Right forelimb (tissue), 1 donor: ENCODE measurements around the gene CLSTN1.

ENCODE experiments used
- DNase-seq: peaks from one replicate; pipeline ENCODE4 v3.0.0-alpha.2; 2018

The CLSTN1 gene

DNA sequence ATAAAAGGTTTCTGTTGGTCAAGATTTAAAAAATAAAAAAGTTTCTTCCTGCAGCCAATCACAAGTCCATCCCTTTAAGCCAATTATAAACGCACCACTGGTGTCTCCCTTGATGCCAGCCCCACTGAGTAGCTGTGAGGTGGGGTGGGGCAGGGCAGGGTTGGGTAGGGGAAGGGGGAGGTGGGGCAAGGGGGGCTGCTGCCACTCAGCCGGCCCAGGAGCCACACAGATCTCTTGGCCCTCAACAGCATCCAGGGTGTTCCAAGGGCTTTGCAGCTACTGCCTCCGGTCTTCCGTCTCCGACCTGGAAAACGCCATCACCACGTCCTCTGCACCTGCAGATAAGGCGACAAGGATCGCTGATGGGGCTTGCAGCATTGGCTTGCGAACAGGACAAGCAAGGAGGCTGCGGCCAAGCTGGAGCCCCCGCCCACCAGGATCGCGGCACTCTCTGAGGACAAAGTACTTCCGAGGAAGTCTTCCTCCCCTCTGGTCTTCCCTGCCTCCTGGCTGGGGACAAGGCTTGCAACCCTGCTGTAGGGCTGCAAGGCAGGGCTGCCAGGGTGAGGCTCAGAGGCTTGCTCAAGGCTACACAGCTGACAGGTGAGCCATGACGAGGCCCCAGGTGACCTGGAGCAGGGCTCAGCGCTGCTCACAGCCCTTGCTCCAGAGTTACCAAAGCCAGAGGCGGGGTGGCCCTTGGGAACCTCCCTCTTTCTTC is 26.8 kb upstream of the CLSTN1 start:
- no peak for DNase-seq

DNA sequence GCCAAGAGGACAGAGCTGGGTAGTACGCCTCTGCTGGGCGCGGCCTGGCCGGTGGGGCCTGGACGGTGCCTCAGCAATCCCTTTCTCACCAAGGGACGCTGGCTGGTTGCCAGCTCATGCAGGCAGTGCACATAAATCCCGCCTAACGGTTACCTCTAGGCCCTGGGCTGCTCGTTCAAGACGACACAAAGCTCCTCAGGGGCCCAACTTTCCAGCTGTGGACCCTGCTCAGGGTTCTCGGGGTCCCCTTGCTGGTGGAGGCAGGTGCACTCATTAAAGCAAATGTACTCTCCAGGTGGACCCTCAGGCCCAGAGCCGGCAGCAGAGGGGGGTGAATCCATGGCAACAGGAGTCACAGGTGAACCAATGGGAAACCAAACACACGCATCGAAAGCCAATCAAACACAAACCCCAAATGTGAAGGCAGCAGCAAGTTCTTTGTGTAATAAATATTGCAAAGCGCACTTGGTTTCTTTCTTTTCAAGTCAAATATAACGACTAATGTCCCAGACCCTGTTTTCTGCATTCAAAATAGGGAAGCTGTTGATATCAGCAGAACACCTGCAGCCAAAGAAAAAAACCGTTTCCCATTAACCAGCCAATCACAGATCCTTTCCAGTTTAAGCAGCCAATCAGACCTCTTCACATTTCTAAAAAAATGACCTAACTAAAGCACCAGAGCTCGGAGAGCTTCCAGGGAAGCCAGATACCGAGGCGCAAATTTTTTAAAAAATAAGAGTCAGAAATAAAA is 26.1 kb upstream of the CLSTN1 start:
- DNase-seq, result no peak

DNA sequence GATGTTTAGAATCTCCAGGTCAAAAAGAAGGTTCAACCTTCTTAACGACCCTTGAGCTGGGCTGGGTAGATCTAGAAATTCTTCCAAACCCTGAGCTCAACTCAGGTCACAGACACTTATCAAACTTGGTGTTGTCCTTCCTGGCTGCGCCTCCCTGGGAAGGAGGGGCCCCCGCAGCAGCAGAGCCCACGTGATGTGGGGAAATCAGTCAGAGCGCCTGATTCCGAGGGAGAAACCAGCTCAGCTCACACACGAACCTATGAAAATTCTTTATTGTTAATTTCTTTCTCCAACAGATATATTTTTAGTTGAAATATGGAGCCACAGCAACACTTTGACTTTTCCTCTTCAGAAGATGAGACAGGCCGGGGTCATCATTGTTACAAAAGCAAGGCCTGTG is 24.3 kb upstream of the CLSTN1 start:
- no peak for DNase-seq

GRCh38 chr1:9847269-9847668 is 23.5 kb upstream of the CLSTN1 start:
- DNase-seq, result no peak

GRCh38 chr1:9846611-9847171 is 22.9 kb upstream of the CLSTN1 start:
- no peak for DNase-seq

DNA sequence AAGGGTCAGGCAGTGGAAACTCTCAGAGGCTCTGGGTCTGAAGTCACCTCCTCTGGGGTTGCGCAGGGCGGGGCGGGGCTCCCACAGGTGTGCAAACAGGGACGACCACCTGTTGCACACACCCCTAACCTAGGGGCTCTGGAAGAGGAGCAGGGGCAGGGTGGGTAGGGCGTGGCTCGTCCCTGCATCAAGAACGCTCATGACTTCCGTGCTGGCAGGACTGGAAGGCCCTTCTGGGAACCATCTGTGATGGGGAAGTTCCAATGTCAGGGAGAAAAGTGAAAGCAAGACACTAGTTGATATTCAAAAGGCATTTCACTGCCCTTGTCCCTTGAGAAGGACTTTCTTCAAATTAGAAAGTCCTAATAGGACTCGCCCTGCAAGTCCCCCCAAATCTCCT is 22.1 kb upstream of the CLSTN1 start:
- DNase-seq, result no peak

DNA sequence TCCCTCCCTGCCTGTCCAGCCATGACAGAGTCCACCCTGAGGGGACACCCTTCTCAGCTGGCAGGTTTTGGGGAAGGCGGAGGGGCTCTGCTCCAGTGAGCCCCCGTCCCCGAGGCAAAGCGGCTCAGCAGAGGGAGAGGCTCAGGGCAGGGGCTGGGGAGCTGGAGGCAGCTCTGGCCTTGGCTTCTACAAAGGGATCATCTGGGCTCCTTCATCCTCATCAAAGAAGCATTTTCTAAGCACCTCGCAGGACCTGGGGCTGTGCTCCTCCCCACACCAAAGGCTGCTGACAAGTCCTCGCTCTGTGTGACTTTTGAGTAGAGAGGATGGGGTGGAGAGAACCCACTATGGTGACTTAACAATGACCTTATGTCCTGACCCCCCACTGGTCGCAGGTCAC is 21.0 kb upstream of the CLSTN1 start:
- no peak for DNase-seq

GRCh38 chr1:9844106-9844505 is 20.3 kb upstream of the CLSTN1 start:
- no peak for DNase-seq

- no peak for DNase-seq
Observed at GRCh38 chr1:9843576-9843945, 19.8 kb upstream of the CLSTN1 start.

GRCh38 chr1:9842781-9843575 is 19.2 kb upstream of the CLSTN1 start:
- no peak for DNase-seq

GRCh38 chr1:9842073-9842711 is 18.4 kb upstream of the CLSTN1 start:
- no peak for DNase-seq

GRCh38 chr1:9841460-9841859 is 17.7 kb upstream of the CLSTN1 start:
- no peak for DNase-seq

DNA sequence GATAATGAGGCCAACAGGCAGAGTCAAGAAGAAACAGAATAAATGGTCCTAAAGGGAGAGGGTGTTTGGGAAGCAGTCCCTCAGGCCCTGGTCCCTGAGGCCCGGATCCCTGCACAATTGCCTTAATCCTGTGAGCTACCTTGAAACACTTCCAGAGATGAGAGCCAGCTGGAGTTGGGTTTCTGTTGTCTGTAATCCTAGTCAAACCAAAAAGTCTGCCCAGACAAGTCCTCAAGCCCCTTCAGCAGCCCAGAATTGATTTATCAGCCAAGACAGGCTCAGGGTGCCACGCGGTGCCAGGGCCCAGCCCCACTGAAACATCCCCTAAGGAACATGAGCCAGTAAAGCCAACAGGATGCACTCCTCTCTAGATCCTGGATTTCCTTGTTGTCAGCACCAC is 16.4 kb upstream of the CLSTN1 start:
- DNase-seq, result no peak

DNA sequence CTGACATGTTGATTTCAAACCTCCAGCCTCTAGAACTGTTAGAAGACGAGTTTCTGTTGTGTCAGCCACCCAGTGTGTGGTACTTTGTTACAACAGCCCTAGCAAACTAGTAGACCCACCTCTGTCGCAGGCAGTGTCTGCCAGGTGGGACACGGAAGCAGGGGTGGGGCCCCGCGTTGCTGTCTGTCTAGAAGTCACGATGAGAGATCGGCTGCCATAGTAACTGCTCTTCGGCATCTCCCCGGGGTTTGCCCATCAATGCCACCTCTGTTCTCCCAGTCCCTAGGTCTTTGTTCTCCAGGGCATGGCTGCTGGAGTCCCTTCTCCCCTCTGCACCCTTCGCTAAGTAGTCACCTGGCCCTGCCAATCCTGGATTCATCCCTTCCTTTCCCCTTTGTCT is 15.2 kb upstream of the CLSTN1 start:
- DNase-seq, result no peak

DNA sequence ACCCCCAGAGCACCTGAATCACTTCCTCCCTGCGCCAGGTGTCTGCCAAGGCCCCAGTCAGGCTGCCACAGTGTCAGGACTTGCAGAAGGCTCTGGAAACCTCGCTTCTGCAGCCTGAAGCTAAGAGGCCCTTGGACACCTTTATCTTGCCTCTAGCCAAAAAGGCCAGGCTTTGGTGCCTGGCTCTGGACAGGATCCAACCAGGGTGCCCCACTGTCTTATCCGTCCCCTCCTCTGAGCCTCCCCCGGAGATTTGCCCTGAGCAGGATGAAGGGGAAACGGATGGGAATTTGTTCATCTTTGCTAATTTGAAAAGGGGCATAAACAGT is 12.8 kb upstream of the CLSTN1 start:
- DNase-seq, result no peak

GRCh38 chr1:9835758-9836631 is 12.2 kb upstream of the CLSTN1 start:
- DNase-seq, result no peak

- no peak for DNase-seq
Observed at GRCh38 chr1:9835404-9835757, 11.6 kb upstream of the CLSTN1 start.

GRCh38 chr1:9833632-9834031 is 9.9 kb upstream of the CLSTN1 start:
- no peak for DNase-seq

DNA sequence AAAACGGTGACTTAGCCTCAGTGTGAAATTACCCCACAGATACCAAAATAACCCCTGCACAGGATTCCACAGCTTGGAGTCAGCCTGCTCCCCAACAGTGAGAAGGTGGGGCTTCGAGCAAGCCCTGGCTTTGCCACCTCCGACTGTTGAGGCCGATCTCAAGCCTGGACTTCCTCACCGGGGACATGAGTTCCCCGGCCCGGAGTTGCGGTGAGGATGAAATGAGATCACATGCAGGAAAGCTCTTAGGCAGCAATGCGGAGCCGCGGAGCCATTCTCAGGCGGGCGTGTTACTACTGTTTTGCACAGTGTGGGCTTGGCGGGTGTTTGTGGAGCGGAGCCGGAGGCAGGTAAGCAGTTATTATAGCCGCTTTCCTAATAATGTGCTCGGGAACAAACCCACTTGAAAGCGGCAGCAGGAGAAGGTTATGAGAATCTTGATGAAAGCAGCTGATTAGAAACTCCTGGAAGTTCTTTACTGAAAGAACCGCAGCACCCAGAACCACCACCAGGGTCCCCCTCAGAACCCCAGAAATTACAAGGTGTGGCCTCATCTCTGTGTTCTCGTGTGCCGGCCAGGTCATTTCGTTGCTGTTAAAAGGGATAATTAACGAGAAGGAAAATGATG is 3.9 kb upstream of the CLSTN1 start:
- DNase-seq, result no peak

DNA sequence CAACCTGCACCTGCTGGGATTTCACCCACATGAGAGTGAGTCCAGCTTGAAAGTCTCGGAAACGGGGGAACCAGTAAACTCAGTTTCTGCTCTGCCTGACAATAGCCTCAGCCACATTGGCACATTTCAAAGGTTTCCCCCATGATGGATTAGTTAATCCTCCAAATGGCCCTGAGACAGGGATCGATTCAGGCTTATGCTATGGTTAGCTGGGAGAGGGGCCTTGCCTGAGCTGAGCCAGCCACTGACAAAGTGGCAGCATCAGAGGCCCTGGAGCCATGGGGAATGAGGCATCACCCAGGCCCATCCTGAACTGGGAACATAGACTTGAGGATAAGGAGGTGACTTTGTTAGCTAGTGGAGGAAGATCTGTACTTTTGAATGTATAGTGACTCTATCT is 2.9 kb upstream of the CLSTN1 start:
- no peak for DNase-seq

DNA sequence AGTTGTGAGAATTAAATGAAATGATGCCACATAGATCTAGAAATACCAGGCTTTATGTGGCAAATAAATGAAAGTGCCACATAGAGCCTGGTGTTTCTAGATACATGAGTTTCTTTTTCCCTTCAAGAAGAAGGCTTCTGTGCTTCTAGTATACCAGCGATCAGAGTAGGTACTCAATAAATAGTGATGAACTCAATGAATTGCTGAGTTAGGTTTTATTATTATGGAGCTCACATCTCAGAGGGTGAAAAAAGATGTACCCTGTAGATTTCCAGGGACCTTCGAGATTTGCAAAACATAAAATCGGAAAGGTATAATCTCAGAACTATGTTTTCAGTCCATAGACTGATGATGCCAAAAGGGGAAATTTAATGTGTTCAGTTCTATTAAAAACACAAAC is 2.3 kb upstream of the CLSTN1 start:
- no peak for DNase-seq
